Hepatocyte (in vitro differentiated cells): Measurements from ENCODE around the gene KEAP1. TPM values are rescaled to one million over a fixed set of nuclear protein-coding genes. Genes with fewer than 3 reads are reported as not detected.

Source experiments
- DNase-seq: peaks from one replicate; pipeline ENCODE4 v3.0.0-alpha.2; 2016; ENCODE audit warnings: low spot score
- H2AFZ ChIP-seq: fragments of 200-600 bp; sonication (generic); 2 replicates; pipeline ENCODE4 v1.6.0; 2016; ENCODE audit warnings: antibody characterized with exemption, mild to moderate bottlenecking
- H3K27ac ChIP-seq: fragments of 200-600 bp; sonication (generic); 2 replicates; pipeline ENCODE4 v1.5.1; 2016; ENCODE audit warnings: mild to moderate bottlenecking
- H3K27me3 ChIP-seq: fragments of 200-600 bp; sonication (generic); 2 replicates; pipeline ENCODE4 v1.6.1; 2016
- H3K36me3 ChIP-seq: fragments of 200-600 bp; sonication (generic); replicated peaks from 2 replicates; pipeline ENCODE4 v1.5.1; 2016; ENCODE audit warnings: low read depth; ENCODE audit not compliant: insufficient read depth
- H3K4me1 ChIP-seq: fragments of 200-600 bp; sonication (generic); 2 replicates; pipeline ENCODE4 v1.5.1; 2016; ENCODE audit warnings: mild to moderate bottlenecking, moderate library complexity; ENCODE audit not compliant: insufficient read depth
- H3K4me2 ChIP-seq: fragments of 200-600 bp; sonication (generic); 2 replicates; pipeline ENCODE4 v1.6.0; 2016
- H3K4me3 ChIP-seq: fragments of 200-600 bp; sonication (generic); 2 replicates; pipeline ENCODE4 v1.5.1; 2016; ENCODE audit warnings: mild to moderate bottlenecking
- H3K79me2 ChIP-seq: fragments of 200-600 bp; sonication (generic); 2 replicates; pipeline ENCODE4 v1.6.0; 2017; ENCODE audit warnings: mild to moderate bottlenecking
- H3K9me2 ChIP-seq: fragments of 200-600 bp; sonication (generic); replicated peaks from 2 replicates; pipeline ENCODE4 v1.6.0; 2017; ENCODE audit warnings: mild to moderate bottlenecking; ENCODE audit not compliant: insufficient read depth
- H3K9me3 ChIP-seq: fragments of 200-600 bp; sonication (generic); 2 replicates; pipeline ENCODE4 v1.5.1; 2016; ENCODE audit warnings: low read depth, mild to moderate bottlenecking
- H4K20me1 ChIP-seq: fragments of 200-600 bp; sonication (generic); 2 replicates; pipeline ENCODE4 v1.6.0; 2016; ENCODE audit warnings: mild to moderate bottlenecking; ENCODE audit not compliant: insufficient read depth, poor library complexity, severe bottlenecking
- EZH2 ChIP-seq: fragments of 200-600 bp; sonication (generic); IDR thresholded peaks from 2 replicates; pipeline ENCODE4 v1.6.1; 2016; ENCODE audit warnings: antibody characterized with exemption, mild to moderate bottlenecking, borderline replicate concordance
- EZH2phosphoT487 ChIP-seq: fragments of 200-600 bp; sonication (generic); IDR thresholded peaks from one replicate; pipeline ENCODE4 v1.6.1; 2018; ENCODE audit warnings: antibody characterized with exemption, mild to moderate bottlenecking, low read depth, moderate library complexity; ENCODE audit not compliant: unreplicated experiment, severe bottlenecking
- WGBS: methylation state at CpG from one replicate; pipeline ENCODE4 v1.1.6; 2016; ENCODE audit warnings: low lambda C conversion rate; ENCODE audit errors: missing lambda C conversion rate; 5-methylcytosine and 5-hydroxymethylcytosine counted together
- polyA plus RNA-seq: library from polyadenylated mRNA; unstranded; fragments of >200 nt; fragmentation: Nextera tagmentation; extraction: Ambion mirVana; gene quantifications from 2 replicates; pipeline ENCODE4 v1.2.1, GENCODE V29; 2016
- total RNA-seq: library from RNA; depleted of rRNA; stranded (reverse); fragments of >200 nt; gene quantifications from 2 replicates; pipeline ENCODE4 v1.2.3, GENCODE V29; 2014
- TF ChIP-seq, protein P1 (sequence below): fragments of 200-600 bp; sonication (generic); IDR thresholded peaks from 2 replicates; pipeline ENCODE4 v1.5.1; 2016; ENCODE audit warnings: antibody characterized with exemption, mild to moderate bottlenecking; ENCODE audit not compliant: poor library complexity

Gene KEAP1
- total and polyA plus RNA-seq, 2 experiments from 2014 or later, result 48.2 to 66.8 TPM

DNA sequence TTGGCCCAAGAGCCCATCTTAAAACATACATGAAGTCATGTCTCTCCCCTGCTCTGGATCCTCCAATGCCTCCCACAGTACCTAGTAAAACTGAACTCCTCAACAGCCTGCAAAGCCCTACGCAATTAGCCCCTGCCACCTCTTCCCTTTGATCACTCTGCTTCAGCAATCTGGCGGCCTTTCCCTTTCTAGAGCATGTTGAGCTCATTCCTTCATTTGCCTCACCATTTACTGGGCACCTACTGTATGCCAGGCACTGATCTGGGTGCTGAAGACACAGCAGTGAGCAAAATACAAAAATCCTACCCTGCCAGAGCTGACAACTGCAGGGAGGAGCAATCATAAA lies 2.9 kb downstream of the KEAP1 start:
- 93% methylated on average over 2 of the region's 2 CpGs for WGBS
- H3K4me1 ChIP-seq, result peaks cover 10% of the 10 kb centered on the region
- no peaks in the 10 kb centered on the region for H3K36me3 ChIP-seq
- no peak overlapping the region for H3K27ac ChIP-seq
- H3K27me3 ChIP-seq, result no peaks in the 10 kb centered on the region
- H3K4me2 ChIP-seq, result no peak overlapping the region
- no peaks in the 10 kb centered on the region for H3K9me3 ChIP-seq
- H3K9me2 ChIP-seq, result no peaks in the 10 kb centered on the region
- TF ChIP-seq, protein P1, sequence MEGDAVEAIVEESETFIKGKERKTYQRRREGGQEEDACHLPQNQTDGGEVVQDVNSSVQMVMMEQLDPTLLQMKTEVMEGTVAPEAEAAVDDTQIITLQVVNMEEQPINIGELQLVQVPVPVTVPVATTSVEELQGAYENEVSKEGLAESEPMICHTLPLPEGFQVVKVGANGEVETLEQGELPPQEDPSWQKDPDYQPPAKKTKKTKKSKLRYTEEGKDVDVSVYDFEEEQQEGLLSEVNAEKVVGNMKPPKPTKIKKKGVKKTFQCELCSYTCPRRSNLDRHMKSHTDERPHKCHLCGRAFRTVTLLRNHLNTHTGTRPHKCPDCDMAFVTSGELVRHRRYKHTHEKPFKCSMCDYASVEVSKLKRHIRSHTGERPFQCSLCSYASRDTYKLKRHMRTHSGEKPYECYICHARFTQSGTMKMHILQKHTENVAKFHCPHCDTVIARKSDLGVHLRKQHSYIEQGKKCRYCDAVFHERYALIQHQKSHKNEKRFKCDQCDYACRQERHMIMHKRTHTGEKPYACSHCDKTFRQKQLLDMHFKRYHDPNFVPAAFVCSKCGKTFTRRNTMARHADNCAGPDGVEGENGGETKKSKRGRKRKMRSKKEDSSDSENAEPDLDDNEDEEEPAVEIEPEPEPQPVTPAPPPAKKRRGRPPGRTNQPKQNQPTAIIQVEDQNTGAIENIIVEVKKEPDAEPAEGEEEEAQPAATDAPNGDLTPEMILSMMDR, result no peak
- no peak for TF ChIP-seq EZH2phosphoT487
- TF ChIP-seq EZH2, result no peak
- H3K4me3 ChIP-seq, result no peak overlapping the region
- peaks cover 2% of the 10 kb centered on the region for H4K20me1 ChIP-seq
- DNase-seq, result no peak
- no peak overlapping the region for H2AFZ ChIP-seq
- peaks cover 54% of the 10 kb centered on the region for H3K79me2 ChIP-seq

DNA sequence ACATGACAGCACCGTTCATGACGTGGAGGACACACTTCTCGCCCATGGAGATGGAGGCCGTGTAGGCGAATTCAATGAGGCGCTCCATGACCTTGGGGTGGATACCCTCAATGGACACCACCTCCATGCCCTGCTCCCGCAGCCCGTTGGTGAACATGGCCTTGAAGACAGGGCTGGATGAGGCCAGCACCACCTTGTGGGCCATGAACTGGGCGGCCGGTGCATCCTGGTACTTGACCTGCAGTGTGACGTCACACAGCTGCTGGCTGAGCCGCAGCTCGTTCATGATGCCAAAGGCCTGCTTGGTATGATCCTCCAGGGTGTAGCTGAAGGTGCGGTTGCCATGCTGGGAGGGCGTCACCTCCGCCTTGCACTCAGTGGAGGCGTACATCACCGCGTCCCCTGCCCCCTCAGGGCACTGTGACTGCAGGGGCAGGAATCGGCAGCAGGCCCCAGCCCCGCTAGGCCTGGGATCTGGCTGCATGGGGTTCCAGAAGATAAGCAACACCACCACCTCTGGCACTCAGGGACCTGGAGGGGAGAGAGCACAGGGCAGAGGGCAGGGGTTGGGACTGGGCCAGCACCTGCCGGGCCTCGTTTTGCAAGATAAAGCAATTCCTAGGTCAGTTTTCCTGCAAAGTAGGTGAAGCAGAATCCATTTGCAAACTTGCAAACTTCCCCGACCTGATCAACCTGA lies 3.5 kb downstream of the KEAP1 start:
- H3K4me1 ChIP-seq, result peaks cover 10% of the 10 kb centered on the region
- no peak overlapping the region for H3K27ac ChIP-seq
- 87% methylated on average over 24 of the region's 24 CpGs for WGBS
- H3K9me3 ChIP-seq, result no peaks in the 10 kb centered on the region
- TF ChIP-seq EZH2phosphoT487, result no peak
- TF ChIP-seq EZH2, result no peak
- TF ChIP-seq, protein P1, result no peak
- H3K27me3 ChIP-seq, result no peaks in the 10 kb centered on the region
- H4K20me1 ChIP-seq, result peaks cover 2% of the 10 kb centered on the region
- H3K36me3 ChIP-seq, result no peaks in the 10 kb centered on the region
- H3K79me2 ChIP-seq, result peaks cover 58% of the 10 kb centered on the region
- no peaks in the 10 kb centered on the region for H3K9me2 ChIP-seq
- DNase-seq, result no peak
- no peak overlapping the region for H3K4me2 ChIP-seq
- no peak overlapping the region for H3K4me3 ChIP-seq
- no peak overlapping the region for H2AFZ ChIP-seq

DNA sequence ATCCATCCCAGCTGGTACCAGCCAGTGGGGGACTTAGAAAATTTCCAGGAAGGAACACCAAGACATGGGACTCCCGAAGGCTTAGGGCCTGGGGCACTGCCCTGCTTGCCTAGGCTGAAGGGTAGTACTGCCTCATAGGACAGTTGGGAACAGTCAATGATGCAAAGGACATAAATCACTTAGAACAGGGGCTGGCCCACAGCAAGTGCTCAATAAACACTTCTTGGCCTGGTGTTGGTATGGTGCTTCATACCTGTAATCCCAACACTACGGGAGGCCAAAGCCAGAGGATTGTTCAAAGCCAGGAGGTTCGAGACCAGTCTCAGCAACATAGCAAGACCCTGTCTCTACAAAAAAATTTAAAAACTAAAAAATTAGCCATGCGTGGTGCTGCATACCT lies 5.8 kb downstream of the KEAP1 start:
- no peaks in the 10 kb centered on the region for H3K9me3 ChIP-seq
- no peaks in the 10 kb centered on the region for H3K9me2 ChIP-seq
- TF ChIP-seq EZH2phosphoT487 (no peak), EZH2 (no peak)
- TF ChIP-seq, protein P1, result no peak
- H2AFZ ChIP-seq, result no peak overlapping the region
- no peak overlapping the region for H3K27ac ChIP-seq
- no peak overlapping the region for H3K4me3 ChIP-seq
- H3K27me3 ChIP-seq, result no peaks in the 10 kb centered on the region
- no peak for DNase-seq
- H3K79me2 ChIP-seq, result peaks cover 57% of the 10 kb centered on the region
- WGBS, result 96% methylated on average over 4 of the region's 4 CpGs
- no peak overlapping the region for H3K4me2 ChIP-seq
- no peaks in the 10 kb centered on the region for H3K36me3 ChIP-seq
- H3K4me1 ChIP-seq, result peaks cover 10% of the 10 kb centered on the region
- H4K20me1 ChIP-seq, result peaks cover 2% of the 10 kb centered on the region
